ENCODE measurements around the gene ZFPM1.

The ZFPM1 gene

DNA sequence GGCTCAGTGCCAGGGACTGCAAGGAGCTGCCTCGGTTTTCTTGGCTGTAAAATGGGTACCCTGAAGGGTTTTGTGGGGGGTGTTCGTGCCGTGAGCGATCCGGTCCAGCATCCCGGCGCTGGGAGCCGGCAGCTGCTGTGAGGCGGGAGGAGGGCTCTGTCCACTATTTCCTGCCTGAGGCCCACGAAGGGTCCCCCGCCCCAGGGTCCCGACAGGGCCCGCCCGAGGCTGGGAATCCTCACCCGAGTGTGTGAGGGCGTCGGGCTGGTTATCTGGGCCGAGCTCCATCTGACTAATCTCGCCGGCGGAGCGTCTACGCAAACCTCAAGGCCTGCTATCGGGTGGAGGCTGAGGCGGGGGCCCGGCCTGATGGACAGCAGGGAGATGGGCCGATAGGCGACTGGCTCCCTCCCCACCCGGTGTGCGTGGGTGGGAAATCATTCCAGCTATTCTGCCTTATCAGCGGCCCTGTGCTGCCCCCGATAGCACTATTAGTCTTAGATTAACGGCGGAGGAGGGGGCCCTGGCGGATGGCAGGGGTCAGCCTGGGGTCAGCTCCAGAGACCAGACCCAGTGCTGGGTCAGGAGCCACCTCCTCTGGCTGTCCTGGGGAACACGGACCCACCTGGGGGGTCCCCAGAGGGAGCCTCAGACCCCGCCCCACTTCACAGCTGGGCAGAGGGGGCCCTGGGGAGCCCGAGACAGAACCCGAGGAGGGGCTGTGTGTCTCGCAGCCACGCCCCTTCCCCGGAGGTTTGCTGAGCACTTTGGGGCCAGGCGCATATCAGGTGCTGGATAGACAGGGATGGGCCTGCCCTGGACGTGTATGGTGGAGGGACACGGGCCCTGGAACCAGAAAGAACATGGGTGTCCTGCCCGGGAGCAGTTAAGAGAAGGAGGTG lies 44.7 kb downstream of the ZFPM1 start:
- no peak for DNase-seq (ENCODE audit: low read depth)

DNA sequence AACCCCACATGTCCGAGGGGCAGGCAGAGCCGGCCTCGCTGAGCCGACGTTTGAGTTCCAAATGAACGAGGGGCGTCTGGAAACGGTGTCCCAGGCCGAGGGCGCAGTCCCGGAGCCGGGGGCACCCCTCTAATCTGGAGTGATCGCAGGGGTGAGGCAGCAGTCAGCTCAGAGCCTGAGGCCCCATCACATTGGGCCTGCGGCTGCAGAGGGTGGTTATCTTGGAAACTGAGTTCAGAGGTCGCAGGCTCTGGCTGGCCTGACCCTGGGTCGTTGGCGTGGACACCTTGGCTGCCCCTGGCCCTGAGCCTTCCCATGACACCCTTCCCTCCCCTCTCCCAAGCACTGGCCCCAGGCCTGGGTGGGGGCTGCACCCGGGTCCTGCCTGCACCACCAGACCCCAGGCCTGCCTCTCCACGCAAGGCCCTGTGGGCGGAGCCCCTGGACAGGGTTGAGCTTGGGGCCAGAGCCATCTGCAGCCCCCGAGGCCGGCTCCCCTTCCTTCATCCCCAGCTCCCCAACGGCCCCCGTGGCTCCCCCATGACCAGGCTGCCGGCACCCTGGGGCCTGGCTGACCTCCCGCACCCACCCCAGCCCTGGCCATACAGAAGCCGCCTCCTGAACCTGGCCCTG lies 45.6 kb downstream of the ZFPM1 start:
- no peak for DNase-seq (ENCODE audit: low read depth)

DNA sequence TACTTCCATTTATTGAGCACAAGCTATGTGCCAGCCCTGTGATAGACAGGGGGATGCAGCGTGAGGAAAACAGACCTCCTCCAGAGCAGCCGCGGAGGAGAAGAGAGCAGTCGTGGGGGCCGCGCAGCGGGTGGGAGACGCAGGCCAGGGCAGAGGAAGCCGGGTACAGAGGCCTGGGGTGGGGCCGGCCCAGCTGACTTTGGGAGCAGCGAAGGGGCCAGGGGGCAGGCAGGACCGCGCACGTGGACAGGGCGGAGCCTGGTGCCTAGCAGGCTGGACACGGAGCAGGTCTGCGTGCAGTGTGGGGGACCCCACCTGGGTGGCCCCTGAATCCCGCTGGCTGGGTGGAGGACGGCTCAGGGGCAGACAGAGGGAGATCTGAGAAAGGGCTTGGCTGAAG lies 46.2 kb downstream of the ZFPM1 start:
- DNase-seq (ENCODE audit: low read depth), result no peak

DNA sequence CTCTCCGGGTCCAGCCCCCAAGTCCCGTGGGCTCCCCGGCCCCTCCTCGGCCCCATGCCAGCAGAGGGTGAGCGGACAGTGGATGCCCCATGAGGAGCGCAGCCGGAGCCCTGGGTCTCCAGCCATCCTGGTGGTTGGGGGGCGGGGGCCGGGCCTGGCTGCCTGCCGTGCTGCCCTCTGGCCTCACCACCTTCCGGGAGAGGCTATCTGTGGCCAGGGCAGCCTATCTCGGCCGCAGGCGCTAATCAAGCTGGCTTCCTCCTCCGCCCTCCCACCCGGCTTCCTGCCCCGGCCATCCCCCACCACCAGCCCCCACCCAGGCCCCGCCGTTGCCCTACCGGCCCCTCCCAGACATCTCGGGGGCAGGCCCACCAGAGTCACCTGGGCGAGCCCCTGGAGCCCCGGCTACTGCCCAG lies 46.8 kb downstream of the ZFPM1 start:
- no peak for DNase-seq (ENCODE audit: low read depth)

DNA sequence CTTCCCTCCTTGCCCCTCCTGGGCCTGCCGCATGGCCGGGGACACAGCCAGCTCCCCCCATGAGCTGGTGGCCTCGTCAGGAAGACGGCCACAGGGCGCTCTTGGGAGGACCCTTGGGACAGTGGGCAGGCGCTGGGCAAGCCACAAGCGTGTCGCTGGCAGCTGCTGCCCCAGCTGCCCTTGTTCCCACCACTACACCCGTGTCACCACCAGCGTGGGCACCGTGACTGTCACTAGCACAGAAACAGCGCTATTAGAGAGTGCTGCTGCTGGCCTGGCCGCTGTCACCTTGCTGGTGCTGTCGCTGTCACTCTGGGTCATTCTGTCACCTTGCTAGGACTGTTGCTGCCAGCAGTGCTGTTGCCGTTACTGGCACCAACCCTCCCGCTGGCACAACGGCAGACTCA lies 47.2 kb downstream of the ZFPM1 start:
- DNase-seq (ENCODE audit: low read depth), result no peak

DNA sequence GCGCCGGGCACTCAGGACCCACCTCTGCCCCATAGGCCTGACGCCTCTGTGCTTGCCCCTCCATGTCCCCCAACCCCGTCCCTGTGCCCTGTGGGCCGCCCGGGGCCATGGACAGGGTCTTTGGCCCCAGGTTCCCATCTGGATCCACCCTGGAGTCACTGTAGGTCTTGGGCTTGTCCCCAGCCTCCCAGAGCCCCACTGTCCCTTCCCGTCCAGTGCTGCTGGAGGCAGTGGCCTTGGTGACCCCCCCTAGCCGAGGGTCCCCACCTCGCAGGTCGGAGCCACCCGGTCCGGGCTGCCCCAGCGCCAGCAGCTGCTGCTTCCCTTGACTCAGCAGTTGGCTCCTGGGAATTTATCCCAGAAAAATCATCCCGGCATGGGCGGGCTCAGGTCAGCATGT lies 49.3 kb downstream of the ZFPM1 start:
- DNase-seq (ENCODE audit: low read depth), result no peak

DNA sequence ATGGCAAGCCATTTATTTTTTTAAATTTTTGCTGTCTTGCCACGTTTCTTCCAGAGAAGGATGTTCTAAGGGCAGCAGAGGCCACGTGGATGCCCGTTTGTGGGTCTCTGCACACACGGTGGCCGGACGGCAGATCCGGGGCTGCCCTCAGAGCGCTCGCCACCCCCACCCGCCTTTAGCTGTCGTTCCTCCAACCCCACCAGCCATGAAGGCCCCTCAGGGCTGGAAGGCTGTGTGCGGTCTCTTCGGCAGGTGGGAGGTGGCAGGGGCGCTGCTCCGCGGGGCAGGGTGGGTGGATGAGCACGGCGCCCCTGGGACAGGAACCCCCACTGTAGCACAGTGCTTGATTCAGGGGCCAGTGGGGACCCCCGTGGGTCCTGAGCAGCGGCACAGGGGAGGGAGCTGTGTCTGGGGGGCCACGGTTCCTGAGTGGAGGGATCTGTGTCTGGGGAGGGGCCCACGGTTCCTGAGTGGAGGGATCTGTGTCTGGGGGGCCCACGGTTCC lies 49.7 kb downstream of the ZFPM1 start:
- DNase-seq (ENCODE audit: low read depth), result no peak

DNA sequence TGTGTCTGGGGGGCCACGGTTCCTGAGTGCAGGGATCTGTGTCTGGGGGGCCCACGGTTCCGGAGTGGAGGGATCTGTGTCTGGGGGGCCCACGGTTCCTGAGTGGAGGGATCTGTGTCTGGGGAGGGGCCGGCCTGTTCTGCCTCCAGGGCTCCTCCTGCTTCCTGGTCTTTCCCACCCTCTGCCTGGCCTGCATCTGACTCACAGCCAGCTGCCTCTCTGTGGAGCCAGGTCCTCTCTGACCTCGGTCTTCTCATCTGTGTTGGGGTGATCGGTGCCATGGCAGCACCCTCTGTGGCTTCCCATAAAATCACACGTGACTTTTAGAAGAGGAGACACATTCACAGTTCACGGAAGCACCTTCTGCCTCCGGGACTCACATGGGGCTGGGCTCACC lies 50.3 kb downstream of the ZFPM1 start:
- no peak for DNase-seq (ENCODE audit: low read depth)

DNA sequence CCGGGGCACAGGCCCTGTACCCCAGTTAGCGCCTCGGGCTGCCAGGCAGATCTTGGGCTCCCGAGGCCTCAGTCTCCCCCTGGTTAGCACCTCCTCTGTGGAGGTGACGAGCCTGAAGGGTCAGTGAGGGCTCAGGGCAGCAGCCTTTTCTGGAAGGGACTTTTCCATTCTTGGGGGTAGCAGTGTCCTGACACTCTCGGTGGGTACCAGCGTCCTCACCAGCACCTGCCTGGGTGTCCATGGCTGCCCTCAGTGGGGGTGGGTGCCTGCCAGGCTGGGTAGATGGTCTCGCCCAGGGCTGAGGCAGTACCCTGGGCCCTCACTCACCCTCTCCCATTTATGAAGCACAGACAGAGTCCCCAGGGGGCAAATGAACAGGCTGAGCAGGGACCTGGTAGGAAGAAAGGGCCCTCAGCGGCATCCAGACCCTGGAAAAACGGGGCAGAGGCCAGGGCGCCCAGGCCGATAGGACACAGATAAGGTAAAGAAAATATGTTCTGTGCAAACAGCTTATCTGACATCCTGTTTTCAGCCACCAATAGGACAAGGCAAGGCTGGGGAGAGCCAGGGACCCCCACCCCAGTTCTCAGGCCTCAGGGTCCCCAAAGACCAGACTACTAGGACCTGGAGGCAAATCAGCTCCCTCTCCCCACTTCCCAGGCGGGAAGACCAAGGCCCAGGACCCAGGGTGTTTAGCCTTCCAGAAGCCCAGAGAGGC lies 50.9 kb downstream of the ZFPM1 start:
- DNase-seq (ENCODE audit: low read depth), result no peak

DNA sequence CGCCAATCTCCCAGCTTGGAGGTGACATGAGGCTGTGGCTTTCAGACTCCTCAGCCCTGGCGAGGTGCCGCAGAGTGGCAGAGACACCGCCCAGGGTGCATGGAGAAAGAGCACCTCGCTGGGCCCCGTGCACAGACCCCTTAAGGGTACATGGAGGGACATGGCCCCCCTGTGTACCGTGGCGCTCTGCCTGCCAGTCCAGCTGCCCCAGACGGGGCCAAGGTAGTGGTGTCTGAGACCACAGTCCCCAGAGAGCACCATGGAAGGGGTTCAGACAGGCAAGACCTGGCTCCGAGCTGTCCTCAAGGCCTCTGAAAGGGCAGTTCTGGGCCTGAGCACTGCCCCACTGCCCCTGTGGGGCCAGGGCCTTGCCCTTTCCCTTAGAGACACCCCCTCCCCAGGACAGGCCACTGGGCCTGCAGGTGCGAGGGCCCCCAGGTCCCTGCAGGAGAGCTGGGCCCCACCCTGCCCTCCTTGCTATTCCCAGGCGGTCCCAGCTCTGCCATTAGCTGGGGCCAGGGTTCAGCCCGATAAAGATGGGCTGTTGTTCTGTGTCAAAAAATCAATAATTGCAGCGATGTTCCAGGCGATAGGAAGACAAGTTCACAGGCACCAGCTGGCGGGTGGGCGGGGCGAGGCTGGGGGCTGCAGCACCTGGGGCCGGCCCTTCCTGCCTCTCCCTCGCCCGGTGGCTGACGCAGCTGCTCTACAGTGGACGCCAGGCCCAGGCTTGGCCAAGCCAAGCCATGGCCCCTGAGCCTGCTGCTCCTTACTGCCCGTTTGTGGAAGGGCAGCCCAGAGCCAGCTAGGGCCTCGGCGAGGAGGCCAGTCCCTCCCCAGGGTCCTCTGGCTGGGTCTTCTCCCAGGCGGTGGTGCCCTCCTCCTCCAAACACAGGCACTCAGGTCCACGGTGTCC lies 51.7 kb downstream of the ZFPM1 start:
- no peak for DNase-seq (ENCODE audit: low read depth)

DNA sequence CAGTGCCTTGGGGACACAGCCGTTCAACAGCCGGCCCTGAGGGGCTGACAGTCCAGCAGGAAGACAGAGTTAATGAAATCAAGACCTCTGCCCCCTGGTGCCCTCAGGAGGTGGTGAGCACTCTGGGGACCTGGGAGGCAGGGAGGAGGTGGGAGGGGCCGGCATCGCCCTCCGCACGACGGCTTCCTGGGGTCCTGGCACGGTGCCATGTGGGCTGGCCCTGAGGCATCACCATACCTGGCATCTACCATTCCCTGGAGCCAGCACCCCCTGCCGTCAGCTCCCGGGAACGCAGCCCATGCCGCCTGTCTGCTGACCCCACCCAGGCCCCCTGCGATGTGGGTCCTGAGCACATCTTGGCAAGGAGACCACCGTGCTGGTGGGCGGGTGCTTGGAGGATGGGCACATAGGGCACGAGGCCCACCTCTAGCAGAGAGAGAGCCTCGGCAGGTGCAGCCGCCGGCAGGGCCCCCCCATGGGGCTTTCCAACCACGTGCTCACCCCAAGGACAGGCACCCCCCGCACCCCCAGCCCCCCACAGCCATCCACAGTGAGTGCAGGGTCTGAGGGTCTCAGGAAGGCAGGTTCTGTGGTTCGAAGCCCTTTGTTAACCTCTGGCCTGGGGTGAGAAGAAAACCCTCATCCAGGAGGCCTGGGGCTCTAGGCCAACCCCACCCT lies 52.5 kb downstream of the ZFPM1 start:
- peak; percentile 54 for DNase-seq (ENCODE audit: low read depth)

DNA sequence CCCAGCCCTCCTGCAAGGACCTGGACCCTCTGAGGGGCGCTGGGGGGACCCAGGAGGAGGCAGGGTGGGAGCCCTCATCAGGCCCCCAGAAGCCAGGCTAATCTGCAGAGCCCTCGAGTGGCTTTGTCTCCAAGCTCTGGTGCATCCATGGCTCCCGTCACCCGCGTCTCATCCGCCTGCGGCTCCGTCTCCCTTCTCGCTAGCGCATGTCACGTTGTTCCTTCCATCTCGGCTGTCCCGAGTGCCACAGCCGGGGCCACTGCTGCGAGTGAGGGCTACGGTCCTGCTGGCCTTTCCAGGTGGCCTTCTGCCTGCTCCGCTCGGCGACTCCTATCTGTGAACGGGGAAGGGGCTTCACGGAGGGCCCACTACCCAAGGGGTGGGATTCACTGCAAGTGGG lies 53.6 kb downstream of the ZFPM1 start:
- DNase-seq (ENCODE audit: low read depth), result no peak

DNA sequence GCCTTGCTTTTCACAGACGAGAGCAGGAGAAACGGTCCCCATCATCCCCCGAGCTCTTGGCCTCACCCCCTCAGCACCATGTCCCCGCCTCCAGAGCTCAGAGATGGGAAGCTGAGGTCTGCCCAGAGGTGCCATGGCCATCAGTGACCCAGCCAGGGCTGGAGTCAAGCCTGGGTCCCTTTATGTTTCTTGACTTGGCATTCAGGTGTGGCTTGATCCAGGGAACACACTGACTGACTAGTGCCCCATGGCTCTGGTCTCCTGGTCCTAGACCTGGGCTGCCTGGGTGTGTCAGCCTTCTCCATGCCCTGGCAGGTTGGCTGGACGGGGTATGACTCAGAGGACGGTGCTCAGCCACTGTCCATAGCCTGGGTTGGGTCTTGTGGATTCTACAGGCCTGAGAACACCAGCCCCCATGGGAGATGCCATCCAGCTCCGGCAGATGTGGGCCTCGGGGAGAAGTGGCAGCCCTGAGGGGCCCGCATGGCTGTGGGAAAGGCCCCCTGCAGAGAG lies 54.2 kb downstream of the ZFPM1 start:
- DNase-seq (ENCODE audit: low read depth), result no peak

DNA sequence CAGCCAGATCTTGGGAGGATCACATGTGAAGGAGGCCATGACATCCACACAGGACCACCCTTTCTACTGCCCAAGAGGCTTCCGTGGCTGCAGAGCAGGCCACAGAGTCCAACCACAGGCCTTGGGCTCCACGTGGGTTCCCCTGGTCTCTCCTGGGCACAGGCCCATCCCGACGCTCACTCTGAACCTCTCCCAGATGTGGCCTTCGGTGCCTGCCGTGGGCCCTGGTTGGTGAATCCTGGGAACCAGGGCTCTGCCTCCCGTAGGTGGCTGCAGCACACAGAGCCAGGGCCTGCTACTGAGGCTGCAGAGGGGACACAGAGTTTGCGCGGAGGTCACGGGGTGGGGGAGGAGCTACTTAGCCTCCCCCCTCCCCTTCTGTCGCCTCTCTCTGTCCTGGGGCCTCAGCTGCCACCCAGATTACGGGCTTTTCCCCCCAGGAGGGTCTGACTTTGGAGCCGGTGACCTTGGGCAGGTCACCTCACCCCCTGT lies 55.3 kb downstream of the ZFPM1 start:
- no peak for DNase-seq (ENCODE audit: low read depth)

DNA sequence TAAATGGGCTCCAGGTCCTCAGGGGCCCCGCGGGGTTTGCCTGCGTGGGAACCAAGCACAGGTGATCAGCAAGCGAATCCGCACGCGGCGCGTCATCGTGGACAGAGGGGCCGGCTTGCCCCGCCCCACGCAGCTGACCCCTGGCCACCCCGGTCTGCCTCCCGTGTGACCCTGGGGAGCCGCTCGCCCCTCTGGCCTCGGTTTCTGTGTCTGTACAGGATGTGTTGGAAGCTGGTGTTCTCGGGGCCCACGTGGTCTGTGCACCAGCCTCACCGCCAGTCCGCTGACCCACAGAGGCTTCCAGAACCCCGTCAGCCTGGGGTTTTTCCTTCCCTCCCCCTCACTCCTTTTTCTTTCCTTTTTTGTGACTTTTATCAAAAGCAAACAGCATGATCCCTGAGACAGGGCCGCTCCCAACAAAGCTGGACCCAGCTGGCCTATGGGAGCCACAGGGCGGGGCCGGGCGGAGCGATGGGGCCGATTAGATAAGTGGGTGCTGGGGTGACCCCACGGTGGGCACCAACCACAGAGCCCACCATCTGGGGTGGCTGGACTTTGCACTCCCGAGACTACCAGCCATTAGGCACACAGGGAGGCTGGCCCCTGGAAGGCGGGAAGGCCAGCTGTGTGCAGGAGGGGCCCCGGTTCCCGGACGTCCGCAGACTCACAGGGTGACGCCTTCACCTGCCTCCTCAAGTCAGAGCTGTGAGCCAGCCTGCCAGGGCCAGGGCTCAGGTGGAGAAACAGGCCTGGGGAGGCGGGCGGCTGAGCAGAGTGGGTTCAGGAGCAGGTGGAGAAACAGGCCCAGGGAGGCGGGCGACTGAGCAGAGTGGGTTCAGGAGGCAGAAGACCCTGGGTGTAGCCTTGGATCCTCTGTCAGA lies 56.0 kb downstream of the ZFPM1 start:
- DNase-seq (ENCODE audit: low read depth), result no peak

DNA sequence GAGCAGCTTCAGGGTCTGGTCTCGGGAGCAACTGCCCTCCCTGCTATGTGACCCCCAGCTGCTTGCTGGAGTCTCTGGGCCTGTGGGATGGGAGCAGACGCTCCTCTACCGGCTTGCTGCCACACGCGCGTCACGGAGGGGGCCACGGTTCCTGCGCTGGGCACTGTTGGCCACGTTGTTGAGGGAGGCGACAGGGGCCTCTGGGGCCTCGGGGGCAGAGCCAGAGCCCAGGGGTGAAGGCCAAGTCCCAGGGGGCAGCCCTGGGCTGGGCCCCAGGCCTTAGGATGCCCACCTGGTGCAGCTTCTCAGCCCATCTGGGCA lies 56.6 kb downstream of the ZFPM1 start:
- DNase-seq (ENCODE audit: low read depth), result no peak

DNA sequence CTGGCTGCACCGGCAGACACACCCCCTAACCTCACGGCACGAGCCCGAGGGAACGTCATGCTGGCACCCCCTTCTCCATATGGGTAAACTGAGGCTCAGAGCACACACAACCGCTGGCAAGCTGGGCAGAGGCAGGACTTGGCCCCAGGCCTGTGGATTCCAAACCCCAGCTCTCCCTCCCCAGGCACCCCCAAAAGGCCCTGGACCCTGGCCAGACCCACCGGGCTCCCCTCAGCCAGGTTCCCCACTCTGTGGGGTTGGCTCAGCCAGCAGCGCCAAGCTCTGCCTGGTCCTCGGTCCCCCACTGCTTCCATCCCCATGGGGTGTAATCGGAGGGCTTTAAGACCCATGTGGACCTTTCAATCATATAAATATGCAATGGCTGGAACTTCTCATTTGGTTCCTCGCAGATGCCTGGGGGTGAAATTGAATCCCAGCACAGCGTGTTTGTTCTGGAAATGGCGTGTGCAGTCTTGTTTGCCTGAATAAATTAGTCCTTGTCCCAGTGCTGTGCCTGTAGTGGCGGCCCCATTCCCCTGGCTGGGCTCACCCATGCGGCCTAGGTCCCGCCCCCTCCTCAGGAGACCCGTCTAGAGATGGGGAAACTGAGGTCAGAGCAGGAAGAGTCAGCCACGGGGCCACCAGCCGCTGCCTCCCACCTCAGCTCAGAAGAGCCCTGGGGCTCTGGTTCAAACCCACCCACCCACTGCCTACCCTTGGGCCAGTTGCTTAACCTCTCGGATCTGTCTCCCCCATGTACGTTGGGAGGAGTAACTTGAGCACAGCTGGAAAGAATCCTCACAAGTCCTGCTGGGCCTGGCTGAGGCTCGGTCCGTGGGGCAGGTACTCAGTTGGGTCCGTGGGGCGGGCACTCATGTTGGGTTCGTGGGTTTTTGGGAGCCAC lies 57.3 kb downstream of the ZFPM1 start:
- no peak for DNase-seq (ENCODE audit: low read depth)

DNA sequence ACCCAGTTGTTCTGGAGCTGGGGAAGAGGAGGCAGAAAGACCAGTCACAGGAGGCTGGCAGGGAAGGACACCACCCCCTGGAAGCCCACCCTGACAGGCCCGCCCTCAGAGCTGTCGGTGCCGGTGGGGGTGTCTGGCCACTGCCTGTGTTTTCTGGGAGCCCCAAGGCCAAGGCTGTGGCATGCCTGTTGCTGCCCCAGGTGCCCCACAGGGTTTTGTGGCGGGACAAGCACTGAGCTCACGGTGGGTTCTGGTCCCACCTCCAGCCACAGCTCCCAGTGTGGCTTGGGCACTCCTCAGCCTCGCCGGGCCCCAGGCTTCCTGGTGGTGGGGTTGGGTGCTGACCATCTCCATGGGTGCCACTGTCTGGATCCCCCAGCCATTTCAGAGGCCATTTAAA lies 58.0 kb downstream of the ZFPM1 start:
- DNase-seq (ENCODE audit: low read depth), result no peak

DNA sequence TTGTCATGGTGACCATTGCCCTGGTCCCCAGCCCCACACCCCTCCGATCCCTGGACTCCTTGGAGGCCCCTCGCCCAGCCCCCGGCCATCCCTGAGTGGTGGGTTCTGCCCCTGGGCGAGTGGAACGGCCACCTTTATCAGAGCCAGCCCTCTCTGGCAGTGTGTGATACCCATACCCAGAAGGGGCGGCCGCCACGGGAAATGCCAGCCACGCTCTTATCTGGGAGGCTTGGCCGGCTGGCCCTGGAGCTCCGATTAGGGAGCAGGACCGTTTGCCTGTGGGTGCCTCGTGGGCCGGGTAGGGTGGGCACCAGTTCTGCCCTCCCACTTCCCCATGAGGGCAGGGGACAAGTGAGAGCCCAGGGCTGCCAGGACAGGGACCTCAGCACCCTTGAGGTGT lies 58.8 kb downstream of the ZFPM1 start:
- no peak for DNase-seq (ENCODE audit: low read depth)
